Measurements from ENCODE around the gene CORO6. TPM values are rescaled to one million over a fixed set of nuclear protein-coding genes. Genes with fewer than 3 reads are reported as not detected.

Gene CORO6
- 5.9 to 7.5 TPM (median 6.9 TPM) in 5 replicates for total RNA-seq (2022; extraction: Qiagen RNA extraction; ENCODE audit: low read depth)

GRCh38 chr17:29622337-29623282, at the start of gene CORO6:
Gene CORO6, minus strand, starts transcription at chr17:29622912. Its CDS starts 1,491 bp downstream, at chr17:29621421.

GRCh38 chr17:29592850-29593551, 29.7 kb downstream of the CORO6 start, which contains the start of gene ANKRD13B:
Gene ANKRD13B, plus strand, starts transcription at chr17:29593132. Its CDS starts 490 bp downstream, at chr17:29593622.

GRCh38 chr17:29589524-29590410, 32.9 kb downstream of the CORO6 start, which contains the start of gene GIT1:
Gene GIT1, minus strand, starts transcription at chr17:29589648. Its CDS starts 270 bp downstream, at chr17:29589378.

GRCh38 chr17:29568331-29569244, 54.1 kb downstream of the CORO6 start, which contains the start of gene TP53I13:
Gene TP53I13, plus strand, starts transcription at chr17:29568701. Its CDS starts 58 bp downstream, at chr17:29568759.

GRCh38 chr17:29566473-29567303, 56.0 kb downstream of the CORO6 start, which contains the start of gene ABHD15:
Gene ABHD15, minus strand, starts transcription at chr17:29567037. Its CDS starts 71 bp downstream, at chr17:29566966.

Other genes with a start within 250 kb of the CORO6 start
- gene TAOK1, start 232.5 kb downstream of the CORO6 start, total RNA-seq (2022; extraction: Qiagen RNA extraction; ENCODE audit: low read depth) = 13.4 to 27.1 TPM (median 22.7 TPM) in 5 replicates
- 22.0 to 26.9 TPM (median 25.8 TPM) in 5 replicates for gene ABHD15, start 55.9 kb downstream of the CORO6 start, total RNA-seq (2022; extraction: Qiagen RNA extraction; ENCODE audit: low read depth)
- 72.9 to 103 TPM (median 99.5 TPM) in 5 replicates for gene TP53I13, start 54.2 kb downstream of the CORO6 start, total RNA-seq (2022; extraction: Qiagen RNA extraction; ENCODE audit: low read depth)
- gene GIT1, start 33.3 kb downstream of the CORO6 start, total RNA-seq (2022; extraction: Qiagen RNA extraction; ENCODE audit: low read depth) = 73.3 to 88.2 TPM (median 82.7 TPM) in 5 replicates
- 18.4 to 30.3 TPM (median 27.1 TPM) in 5 replicates for gene ANKRD13B, start 29.8 kb downstream of the CORO6 start, total RNA-seq (2022; extraction: Qiagen RNA extraction; ENCODE audit: low read depth)